Measurements from ENCODE around the gene PIK3CD.

The PIK3CD gene

DNA sequence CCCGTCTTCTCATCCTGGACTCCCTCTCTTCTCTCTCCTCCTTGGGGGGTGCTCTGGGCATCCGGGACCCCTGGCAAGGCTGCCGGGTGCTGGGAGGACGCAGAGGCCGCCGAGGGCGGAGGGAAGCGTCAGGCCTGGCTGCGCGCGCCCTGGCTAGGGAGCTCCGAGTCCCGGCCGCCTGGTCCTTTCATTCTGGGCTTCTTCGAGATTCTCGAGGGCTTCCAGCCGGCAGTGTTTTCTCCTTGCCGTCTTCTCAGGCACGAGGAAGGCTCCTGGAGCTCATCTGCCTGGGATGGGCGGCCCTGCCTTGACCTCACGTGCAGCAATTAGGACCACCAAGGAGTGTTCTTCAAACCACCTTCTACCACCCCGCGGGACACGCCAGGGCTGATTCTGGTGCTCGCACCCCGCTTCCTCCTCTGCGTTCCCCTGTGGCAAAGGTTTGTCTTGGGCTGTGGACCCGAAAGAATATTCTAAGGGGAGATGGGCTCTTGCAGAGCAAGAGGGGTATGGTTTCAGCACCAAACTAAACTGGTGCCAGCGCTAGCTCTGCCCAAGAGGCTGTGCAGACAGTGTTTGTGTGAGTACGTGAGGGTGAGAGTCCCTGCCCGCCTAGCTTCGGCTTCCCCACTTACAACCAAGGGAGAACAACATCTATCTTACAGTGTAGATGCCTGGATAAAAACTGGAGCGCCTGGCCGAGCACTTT, 36.5 kb downstream of the PIK3CD start:
- Mint-ChIP-seq H3K4me3 (peak overlapping the region; percentile 83), H3K27ac (peak overlapping the region; percentile 92), H3K4me1 (peaks cover 78% of the 10 kb centered on the region), H3K27me3 (no peaks in the 10 kb centered on the region), H3K36me3 (peaks cover 7% of the 10 kb centered on the region), H3K9me3 (no peaks in the 10 kb centered on the region)

DNA sequence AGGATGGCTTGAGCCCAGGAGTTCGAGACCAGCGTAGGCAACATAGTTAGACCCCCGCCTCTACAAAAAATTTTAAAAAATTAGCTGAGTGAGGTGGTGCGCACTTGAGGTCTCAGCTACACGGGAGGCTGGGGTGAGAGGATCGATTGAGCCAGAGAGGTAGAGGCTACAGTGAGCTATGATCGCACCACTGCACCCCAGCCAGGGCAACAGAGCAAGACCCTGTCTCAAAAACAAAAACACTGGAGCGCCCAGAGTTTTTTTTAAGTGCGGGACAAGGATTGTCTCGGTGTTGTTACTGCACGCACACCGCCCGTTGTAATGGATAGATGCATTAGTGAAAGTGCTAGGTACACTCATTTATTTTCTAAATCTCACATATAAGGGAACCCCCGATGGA, 37.1 kb downstream of the PIK3CD start:
- H3K27ac Mint-ChIP-seq = no peak overlapping the region
- H3K4me3 Mint-ChIP-seq = peak overlapping the region; percentile 83
- H3K4me1 Mint-ChIP-seq = peaks cover 77% of the 10 kb centered on the region
- no peaks in the 10 kb centered on the region for H3K27me3 Mint-ChIP-seq
- H3K36me3 Mint-ChIP-seq = peaks cover 7% of the 10 kb centered on the region
- H3K9me3 Mint-ChIP-seq = no peaks in the 10 kb centered on the region

DNA sequence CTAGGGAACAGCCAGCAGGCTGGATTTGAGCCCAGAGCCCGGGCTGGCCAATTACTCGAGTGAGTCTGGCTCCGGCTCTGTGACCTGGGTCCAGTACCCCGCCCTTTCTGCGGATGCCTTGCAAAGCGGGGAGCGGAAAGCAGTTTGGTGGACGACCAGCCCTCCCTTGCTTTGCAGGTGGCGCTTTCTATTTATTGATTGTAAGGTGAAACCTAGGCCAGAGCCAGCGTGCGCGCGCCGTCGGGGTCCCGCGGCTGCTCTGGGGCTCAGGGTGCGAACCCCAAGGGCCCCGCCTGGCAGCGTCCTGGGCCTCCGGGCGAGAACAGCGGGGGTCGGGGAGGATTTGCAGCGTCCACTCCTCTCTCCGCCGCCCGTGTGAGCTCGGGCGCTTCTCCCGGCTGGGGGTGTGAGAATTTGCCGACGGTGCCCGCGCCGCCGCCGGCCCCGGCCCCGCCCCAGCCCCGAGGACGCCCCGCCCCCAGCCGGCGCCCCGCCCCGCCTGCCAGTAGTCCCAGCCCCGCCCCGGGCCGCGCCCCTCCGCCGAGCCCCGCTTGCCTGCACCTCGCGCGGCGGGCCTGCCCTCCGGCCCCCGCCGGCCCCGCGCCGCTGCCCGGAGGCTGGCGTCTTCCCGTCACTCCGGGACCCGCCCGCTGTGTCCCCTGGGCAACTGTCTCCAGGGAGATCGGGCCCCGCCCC, 37.6 kb downstream of the PIK3CD start:
- Mint-ChIP-seq H3K36me3 (peaks cover 6% of the 10 kb centered on the region), H3K27ac (no peak overlapping the region), H3K4me1 (peaks cover 77% of the 10 kb centered on the region), H3K27me3 (no peaks in the 10 kb centered on the region), H3K4me3 (peak overlapping the region; percentile 83), H3K9me3 (no peaks in the 10 kb centered on the region)

DNA sequence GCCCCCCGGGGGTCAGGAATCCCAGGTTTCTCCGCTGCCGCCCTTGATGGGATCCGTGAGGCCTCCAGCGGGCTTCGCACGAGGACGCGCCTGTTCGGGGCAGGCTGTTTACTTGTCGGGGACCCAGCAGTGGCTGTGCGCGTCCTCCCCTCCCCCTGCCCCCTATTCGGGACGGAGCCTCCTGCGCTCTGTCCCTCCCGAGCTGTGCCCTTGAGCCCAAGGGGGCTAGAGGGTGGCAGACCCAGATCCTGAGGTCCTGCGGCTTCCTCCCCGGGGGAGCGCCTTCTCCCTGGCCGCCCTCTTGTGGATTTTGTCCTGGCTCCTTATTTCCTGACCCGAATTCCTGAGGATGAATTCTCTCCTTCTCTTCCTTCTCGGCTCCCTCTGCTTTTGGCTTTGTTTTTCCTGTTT, 38.4 kb downstream of the PIK3CD start:
- H3K4me3 Mint-ChIP-seq = peak overlapping the region; percentile 96
- H3K27ac Mint-ChIP-seq = peak overlapping the region; percentile 86
- peaks cover 78% of the 10 kb centered on the region for H3K4me1 Mint-ChIP-seq
- H3K27me3 Mint-ChIP-seq = no peaks in the 10 kb centered on the region
- H3K36me3 Mint-ChIP-seq = peaks cover 8% of the 10 kb centered on the region
- no peaks in the 10 kb centered on the region for H3K9me3 Mint-ChIP-seq

DNA sequence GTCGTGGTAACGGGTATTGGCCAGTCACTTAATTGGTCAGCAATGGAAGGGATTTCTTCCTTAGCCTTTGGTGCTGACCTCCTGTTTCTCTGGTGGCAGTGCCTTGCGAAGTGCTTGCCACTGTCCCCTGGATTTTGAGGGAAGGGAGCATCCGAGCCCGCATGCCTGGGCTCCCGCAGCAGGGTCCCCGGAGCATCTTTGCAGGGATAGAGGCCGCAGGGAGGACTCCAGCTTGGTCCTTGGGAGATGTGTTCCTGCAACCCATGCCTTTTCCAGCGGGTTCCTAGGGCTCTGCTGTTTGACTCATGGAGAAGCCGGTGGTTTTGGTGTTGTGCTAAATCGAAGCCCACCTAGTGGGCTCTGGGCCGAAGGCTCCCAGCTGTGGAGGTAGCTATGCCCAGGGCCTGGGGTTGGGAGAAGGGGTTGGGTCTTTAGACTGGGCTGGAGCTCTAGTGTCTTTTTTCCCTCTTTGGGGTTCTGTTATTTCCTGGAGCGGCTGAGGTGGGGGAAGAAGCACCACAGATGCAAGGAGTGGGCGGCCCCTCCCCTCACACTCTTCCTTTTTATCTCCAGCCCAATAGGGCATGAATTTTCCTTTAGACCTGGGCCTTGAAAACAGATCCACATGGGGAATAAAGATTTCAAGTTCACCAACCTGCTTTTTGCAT, 39.0 kb downstream of the PIK3CD start:
- Mint-ChIP-seq H3K9me3 (no peaks in the 10 kb centered on the region), H3K27ac (peak overlapping the region; percentile 86), H3K27me3 (no peaks in the 10 kb centered on the region), H3K4me1 (peaks cover 81% of the 10 kb centered on the region), H3K36me3 (peaks cover 11% of the 10 kb centered on the region), H3K4me3 (peak overlapping the region; percentile 96)

DNA sequence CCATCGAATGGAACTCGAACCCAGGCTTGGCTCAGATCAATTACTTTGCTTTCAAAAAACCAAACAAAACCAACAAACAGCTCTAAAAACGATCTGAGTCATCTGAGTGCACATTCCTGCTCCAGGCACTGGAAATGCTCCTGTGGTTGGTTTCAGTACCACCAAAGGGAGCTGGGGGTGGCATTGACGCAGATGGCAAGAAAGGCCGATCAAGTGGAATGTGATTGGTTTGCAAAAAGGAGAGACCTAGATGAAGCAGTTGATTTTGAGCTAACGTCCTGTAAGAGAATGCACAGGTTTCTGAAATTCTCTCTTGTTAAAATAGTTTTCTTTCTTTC, 39.5 kb downstream of the PIK3CD start:
- H3K4me3 Mint-ChIP-seq = peak overlapping the region; percentile 96
- peaks cover 76% of the 10 kb centered on the region for H3K4me1 Mint-ChIP-seq
- H3K9me3 Mint-ChIP-seq = no peaks in the 10 kb centered on the region
- peak overlapping the region; percentile 79 for H3K27ac Mint-ChIP-seq
- no peaks in the 10 kb centered on the region for H3K27me3 Mint-ChIP-seq
- peaks cover 11% of the 10 kb centered on the region for H3K36me3 Mint-ChIP-seq

DNA sequence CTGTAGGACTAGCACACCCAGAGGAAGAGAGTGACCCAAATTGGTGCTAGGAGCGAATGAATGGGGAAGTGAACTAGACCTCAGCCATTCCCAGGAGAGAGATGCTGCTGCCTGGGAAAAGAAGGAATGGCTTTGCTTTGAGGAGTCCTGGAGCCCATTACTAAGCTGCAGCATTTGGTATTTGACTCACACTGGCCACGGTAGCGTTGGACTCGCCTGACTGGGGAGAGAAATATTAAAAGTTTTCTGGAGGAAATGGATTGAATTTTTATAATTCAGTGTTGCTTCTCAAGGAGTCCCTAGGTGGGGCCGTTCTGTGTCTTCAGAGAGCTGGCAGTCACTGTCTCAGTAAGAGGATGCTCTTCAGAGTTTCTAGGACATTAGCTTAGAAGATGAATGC, 40.2 kb downstream of the PIK3CD start:
- peaks cover 74% of the 10 kb centered on the region for H3K4me1 Mint-ChIP-seq
- H3K27me3 Mint-ChIP-seq = no peaks in the 10 kb centered on the region
- peaks cover 11% of the 10 kb centered on the region for H3K36me3 Mint-ChIP-seq

DNA sequence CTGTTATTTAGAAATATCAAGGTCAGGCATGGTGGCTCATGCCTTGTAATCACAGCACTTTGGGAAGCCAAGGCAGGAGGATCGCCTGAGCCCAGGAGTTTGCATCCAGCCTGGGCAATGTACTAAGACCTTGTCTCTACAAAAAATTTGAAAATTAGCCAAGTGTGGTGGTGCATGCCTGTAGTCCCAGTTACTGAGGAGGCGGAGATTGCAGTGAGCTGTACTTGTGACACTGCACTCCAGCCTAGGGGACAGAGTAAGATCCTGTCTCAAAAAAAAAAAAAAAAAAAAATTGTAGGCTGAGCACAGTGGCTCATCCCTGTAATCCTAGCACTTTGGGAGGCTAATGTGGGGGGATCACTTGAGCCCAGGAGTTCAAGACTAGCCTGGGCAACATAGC, 45.3 kb downstream of the PIK3CD start:
- no peak overlapping the region for H3K4me3 Mint-ChIP-seq
- H3K9me3 Mint-ChIP-seq = no peaks in the 10 kb centered on the region
- H3K27ac Mint-ChIP-seq = no peak overlapping the region
- H3K36me3 Mint-ChIP-seq = peaks cover 17% of the 10 kb centered on the region
- peaks cover 70% of the 10 kb centered on the region for H3K4me1 Mint-ChIP-seq
- H3K27me3 Mint-ChIP-seq = no peaks in the 10 kb centered on the region

More for the DNA sequence above, 40.2 kb downstream of the PIK3CD start:
- no peaks in the 10 kb centered on the region for H3K9me3 Mint-ChIP-seq
- peak overlapping the region; percentile 96 for H3K4me3 Mint-ChIP-seq
- peak overlapping the region; percentile 79 for H3K27ac Mint-ChIP-seq

DNA sequence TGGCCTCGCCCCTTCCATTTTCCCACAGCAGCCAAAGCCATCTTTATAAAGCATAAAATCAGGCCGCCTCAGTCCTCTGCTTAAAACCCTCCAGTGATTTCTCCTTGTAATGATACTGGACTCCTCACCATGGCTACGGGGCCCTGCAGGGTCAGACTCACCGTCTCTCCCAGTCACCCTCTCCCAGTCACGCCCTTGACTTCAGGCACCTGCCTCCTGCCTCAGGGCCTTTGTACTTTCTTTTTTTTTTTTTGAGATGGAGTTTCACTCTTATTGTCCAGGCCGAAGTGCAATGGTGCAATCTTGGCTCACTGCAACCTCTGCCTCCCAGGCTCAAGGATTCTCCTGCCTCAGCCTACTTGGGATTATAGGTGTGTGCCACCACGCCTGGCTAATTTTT, 47.8 kb downstream of the PIK3CD start:
- Mint-ChIP-seq H3K4me3 (no peak overlapping the region), H3K27me3 (no peaks in the 10 kb centered on the region), H3K9me3 (no peaks in the 10 kb centered on the region), H3K36me3 (peaks cover 22% of the 10 kb centered on the region), H3K27ac (peak overlapping the region; percentile 87), H3K4me1 (peaks cover 67% of the 10 kb centered on the region)

DNA sequence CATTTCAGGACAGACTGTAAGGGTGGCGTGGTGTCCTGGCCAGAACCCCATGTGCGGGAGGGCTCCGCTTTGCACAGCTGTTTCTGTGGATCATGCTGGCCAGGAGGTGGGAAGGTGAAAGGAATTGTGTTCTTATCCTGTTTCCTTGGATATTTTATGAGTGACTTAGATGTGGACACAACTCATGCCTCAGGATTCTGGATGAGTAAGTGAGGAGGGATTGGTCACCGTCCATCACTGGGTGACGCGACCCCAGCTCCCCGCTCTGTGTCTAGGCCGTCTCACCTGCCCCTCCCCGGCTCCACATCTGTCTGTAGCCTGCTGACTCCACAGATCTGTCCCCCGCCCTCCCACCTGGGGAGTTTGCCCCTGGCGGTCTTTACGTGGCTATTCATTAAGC, 48.8 kb downstream of the PIK3CD start:
- no peaks in the 10 kb centered on the region for H3K27me3 Mint-ChIP-seq
- H3K36me3 Mint-ChIP-seq = peaks cover 17% of the 10 kb centered on the region
- H3K4me3 Mint-ChIP-seq = no peak overlapping the region
- no peaks in the 10 kb centered on the region for H3K9me3 Mint-ChIP-seq
- peak overlapping the region; percentile 74 for H3K27ac Mint-ChIP-seq
- H3K4me1 Mint-ChIP-seq = peaks cover 69% of the 10 kb centered on the region

DNA sequence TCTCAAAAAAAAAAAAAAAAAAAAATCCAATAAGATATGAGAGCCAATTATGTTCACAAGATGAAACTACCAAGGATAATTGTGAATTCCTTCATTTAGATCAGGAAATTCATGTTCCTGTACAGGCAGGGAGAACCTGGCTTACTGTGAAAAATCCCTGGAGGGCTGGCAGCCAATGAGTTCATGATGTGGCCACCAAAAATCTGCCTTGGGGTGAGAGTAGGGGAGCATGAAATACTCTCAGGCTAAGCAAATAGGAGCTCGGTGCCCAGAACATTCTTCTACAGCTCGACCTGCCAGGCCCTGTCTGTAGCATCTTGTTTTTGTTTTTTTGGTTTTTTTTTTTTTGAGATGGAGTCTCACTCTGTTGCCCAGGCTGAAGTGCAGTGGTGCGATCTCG, 50.1 kb downstream of the PIK3CD start:
- peak overlapping the region; percentile 79 for H3K27ac Mint-ChIP-seq
- no peaks in the 10 kb centered on the region for H3K27me3 Mint-ChIP-seq
- H3K4me3 Mint-ChIP-seq = no peak overlapping the region
- peaks cover 76% of the 10 kb centered on the region for H3K4me1 Mint-ChIP-seq
- H3K36me3 Mint-ChIP-seq = peaks cover 18% of the 10 kb centered on the region
- H3K9me3 Mint-ChIP-seq = no peaks in the 10 kb centered on the region

DNA sequence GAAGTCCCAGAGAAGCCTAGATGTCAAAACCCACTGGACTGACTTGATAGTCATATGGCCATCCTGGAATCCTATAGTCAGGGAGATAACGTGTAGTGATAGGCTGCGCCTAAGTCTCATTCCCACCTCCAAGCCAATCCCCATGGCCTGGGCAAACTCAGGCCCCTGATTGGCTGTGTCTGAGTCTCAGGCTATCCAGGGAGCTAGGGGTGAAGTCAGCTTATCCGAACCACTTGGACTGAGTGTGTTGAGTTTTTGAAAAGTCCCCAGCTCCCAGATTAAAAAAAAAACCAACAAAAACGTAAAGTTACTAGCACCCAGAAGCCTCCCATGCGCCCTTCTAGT, 51.6 kb downstream of the PIK3CD start:
- Mint-ChIP-seq H3K27ac (peak overlapping the region; percentile 87), H3K9me3 (no peaks in the 10 kb centered on the region), H3K4me1 (peaks cover 76% of the 10 kb centered on the region), H3K27me3 (no peaks in the 10 kb centered on the region), H3K4me3 (no peak overlapping the region), H3K36me3 (peaks cover 18% of the 10 kb centered on the region)

DNA sequence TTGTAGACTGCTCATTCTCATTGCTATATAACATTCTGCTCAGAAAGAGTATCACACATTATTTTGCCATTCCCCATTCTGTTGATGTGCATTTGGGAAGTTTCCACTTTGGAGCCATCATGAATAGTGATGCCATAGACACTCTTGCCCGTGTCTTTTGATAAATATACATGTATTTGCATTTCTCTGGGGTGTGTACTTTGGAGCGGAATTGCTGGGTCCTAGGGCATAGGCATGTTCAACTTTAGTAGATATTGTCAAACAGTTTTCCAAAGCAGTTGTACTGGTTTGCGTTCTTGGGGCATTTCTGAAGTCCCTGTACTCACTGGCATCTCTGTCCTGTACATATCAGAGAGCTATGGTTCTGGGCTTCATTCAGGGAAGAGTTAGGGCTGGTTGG, 52.1 kb downstream of the PIK3CD start:
- Mint-ChIP-seq H3K36me3 (peaks cover 15% of the 10 kb centered on the region), H3K27ac (peak overlapping the region; percentile 87), H3K4me3 (peak overlapping the region; percentile 5), H3K4me1 (peaks cover 73% of the 10 kb centered on the region), H3K27me3 (no peaks in the 10 kb centered on the region), H3K9me3 (no peaks in the 10 kb centered on the region)

DNA sequence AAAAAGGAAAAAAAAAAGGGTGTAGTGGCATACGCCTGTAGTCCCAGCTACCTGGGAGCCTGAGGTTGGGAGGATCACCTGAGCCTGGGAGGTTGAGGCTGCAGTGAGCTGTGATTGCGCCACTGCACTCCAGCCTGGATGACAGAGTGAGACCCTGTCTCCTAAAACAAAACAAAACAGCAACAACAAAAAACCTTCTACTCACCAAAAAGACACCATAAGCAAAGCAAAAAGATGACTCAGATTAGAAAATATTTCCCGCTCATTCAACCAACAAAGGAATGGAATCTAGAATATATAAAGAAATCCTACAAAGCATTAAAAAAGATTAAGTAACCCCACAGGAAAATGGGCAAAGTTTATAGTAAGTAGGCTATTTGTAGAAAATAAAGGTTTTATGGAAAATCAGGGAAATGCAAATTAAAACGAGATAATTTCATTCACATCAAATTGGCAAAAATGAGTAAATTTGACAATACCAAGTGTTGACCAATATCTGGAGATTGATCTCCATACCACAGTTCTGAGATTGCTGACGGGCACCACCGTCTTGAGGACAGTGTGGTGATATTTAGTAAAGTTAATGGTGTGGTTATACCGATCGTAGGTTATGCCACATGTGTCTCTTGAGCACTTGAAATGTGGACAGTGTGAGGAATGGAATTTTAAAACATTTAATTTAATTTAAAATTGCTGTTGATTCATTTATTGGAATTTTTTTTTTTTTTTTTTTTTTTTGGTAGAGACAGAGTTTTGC, 54.0 kb downstream of the PIK3CD start:
- H3K4me1 Mint-ChIP-seq = peaks cover 64% of the 10 kb centered on the region
- H3K27me3 Mint-ChIP-seq = no peaks in the 10 kb centered on the region
- peak overlapping the region; percentile 66 for H3K4me3 Mint-ChIP-seq
- no peaks in the 10 kb centered on the region for H3K9me3 Mint-ChIP-seq
- peaks cover 16% of the 10 kb centered on the region for H3K36me3 Mint-ChIP-seq
- peak overlapping the region; percentile 79 for H3K27ac Mint-ChIP-seq

DNA sequence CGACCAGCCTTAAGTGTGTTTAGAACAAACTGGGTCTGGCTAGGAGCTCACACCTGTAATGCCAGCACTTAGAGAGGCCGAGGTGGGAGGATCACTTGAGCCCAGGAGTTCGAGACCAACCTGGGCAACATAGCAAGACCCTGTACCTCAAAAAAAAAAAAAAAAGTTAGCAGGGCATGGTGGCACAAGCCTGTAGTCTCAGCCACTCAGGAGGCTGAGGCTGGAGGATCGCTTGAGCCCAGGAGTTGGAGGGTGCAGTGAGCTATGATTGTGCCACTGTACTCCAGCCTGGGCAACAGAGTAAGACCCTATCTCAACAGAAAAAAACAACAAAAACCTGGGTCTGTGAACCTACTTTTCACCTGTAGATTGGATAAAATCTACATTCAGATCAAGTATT, 54.6 kb downstream of the PIK3CD start:
- peak overlapping the region; percentile 62 for H3K27ac Mint-ChIP-seq
- no peak overlapping the region for H3K4me3 Mint-ChIP-seq
- no peaks in the 10 kb centered on the region for H3K9me3 Mint-ChIP-seq
- H3K27me3 Mint-ChIP-seq = no peaks in the 10 kb centered on the region
- H3K4me1 Mint-ChIP-seq = peaks cover 60% of the 10 kb centered on the region
- H3K36me3 Mint-ChIP-seq = peaks cover 15% of the 10 kb centered on the region
